Measurements from ENCODE around the gene PPP6R2. TPM values are rescaled to one million over a fixed set of nuclear protein-coding genes. Genes with fewer than 3 reads are reported as not detected.
"Not testable (repeated sequence)": the region's sequence is repeated elsewhere in the genome, so short reads cannot be mapped to it uniquely, and the experiment has no call there.

Gene PPP6R2
- polyA plus RNA-seq, 5 donors: 33.1 to 54.7 (median 41.0) TPM

DNA sequence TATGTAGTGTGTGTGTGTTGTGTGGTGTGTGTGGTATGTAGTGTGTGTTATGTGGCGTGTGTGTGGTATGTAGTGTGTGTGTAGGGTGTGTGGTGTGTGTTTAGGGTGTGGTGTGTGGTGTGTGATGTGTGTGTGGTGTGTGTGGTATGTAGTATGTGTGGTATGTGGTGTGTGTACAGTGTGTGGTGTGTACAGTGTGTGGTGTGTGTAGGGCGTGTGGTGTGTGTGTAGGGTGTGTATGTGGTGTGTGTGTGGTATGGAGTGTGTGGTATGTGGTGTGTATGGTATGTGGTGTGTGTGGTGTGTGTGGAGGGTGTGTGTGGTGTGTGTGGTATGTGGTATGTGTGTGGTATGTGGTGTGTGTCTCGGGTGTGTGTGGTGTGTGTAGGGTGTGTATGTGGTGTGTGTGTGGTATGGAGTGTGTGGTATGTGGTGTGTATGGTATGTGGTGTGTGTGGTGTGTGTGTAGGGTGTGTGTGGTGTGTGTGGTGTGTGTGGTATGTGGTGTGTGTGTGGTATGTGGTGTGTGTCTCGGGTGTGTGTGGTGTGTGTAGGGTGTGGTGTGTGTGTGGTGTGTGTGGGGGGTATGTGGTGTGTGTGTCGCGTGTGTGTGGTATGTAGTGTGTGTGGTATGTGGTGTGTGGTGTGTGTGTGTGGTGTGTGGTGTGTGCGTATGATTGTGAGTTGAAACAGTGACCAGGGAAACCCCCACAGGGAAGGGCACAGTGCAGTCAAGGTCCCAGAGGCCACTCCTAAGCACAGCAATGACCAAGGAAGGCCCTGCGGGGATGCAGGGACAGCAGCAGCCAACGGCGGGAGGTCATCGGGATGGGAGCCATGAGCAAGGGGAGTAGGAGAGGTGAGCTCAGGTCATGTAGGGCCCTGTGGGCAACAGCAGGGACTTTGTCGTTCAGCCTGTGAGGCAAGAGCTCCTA lies 2.9 kb upstream of the PPP6R2 start:
- DNase-seq: no peak

DNA sequence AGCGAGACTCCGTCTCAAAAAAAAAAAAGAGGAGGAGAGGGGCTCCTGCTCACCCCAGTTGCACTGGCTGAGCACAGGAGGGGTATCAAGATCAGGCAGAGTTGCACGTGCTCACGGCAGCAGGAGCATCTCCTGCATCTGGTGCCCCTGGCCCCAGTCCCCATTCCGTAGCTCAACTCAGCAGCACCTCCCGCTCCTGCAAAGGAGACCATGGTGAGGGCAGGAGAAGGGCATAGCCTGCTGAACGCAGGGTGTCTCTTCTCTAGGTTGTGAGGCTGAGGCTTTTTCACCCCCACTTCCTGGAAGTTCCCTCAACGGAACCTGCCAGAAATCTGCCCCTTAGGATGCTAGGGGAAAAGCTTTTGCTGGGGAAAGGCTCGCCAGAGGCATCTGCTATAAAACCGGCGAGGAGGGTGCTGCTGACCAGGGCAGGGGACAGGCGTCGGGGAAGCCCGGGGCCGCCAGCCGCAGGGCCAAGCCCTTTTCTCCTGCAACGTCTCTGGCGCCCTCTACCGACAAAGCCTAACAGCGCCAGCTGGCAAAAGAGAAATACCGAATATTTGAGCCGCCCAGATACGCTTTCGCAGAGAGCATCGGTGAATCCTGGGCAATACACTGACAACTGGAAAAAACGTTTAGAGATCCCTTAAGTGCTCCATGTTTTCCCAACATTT lies 1.0 kb upstream of the PPP6R2 start:
- peak; percentile 72 to 81 for DNase-seq

DNA sequence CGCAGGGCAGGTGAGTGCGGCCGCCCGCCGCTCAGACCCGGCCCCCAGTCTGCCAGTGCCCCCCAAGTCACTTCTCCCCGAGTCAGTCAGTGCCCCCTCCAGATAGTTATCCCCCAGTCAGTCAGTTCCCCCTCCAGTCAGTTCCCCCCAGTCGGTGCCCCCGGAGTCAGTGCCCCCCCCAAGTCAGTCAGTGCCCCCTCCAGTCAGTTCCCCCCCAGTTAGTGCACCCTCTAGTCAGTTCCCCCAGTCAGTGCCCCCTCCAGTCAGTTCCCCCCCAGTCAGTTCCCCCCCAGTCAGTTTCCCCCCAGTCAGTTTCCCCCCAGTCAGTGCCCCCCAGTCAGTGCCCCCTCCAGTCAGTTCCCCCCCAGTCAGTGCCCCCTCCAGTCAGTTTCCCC lies 411 bp downstream of the PPP6R2 start:
- DNase-seq: no peak

DNA sequence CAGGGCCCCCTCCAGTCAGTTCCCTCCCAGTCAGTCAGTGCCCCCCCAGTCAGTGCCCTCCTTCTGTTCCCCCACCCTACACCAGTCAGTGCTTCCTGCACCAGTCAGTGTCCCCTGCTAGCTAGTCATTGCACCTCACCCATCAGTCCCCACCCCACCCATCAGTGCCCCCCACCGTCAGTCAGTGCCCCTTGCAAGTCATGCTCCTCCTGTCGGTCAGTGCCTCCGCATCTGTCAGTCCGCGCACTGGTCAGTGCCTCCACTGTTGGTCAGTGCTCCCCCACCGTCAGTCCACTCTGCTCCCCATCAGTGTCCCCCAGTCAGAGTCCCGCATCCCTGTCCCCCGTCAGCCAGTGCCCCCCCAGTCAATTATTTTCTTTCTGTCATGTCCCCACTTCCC lies 3.3 kb downstream of the PPP6R2 start:
- DNase-seq: no peak

DNA sequence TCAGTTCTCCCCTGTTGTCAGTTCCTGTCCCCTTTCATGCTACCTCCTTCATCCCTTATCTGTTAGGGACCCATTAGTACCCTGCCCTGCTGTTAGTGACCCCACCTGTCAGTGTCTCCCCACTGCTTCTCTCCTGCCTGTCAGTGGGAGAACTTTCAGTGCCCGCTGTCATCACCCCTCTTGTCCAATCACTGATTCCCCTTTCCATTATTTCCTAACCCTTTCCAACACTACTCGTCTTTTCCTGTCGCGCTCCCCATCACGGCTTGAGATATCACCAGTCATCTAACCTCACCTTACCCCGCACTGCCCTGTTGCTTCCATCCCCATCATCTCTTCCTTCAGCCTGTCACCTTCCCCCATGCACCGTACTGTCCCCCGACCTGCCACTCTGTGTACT lies 4.0 kb downstream of the PPP6R2 start:
- no peak for DNase-seq

DNA sequence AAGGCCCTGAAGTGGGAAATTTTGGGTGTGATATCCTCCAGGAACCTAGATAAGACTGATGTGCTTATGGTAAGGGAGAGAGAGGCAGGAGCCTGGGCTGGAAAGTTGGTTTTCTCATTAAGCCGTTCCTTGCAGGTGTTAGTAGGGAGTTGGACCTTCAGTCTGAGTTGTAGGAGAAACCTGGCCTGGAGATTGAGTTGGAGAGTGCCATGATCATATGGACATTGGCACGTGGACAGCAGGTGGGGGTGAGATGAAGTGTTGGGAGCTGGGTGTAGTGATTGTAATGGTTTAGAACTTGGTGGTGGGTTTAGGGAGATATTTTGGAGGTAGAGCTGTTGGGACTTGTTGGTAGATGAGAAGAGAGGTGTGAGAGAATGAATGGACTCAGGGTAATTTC lies 4.9 kb downstream of the PPP6R2 start:
- no peak for DNase-seq

DNA sequence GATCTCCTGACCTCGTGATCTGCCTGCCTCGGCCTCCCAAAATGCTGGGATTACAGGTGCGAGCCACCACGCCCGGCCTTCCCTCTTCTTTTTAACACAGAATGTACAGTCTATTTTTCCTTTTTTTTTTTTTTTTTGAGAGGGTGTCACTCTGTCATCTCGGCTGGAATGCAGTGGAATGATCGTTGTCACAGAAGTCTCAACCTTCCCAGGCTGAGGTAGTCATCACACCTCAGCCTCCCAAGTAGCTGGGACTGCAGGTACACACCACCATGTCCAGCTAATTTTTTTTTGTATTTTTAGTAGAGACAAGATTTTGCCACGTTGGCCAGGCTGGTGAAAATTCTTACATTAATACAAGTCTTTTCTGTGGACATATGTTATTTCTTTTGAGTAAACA lies 13.1 kb downstream of the PPP6R2 start:
- DNase-seq: no peak

DNA sequence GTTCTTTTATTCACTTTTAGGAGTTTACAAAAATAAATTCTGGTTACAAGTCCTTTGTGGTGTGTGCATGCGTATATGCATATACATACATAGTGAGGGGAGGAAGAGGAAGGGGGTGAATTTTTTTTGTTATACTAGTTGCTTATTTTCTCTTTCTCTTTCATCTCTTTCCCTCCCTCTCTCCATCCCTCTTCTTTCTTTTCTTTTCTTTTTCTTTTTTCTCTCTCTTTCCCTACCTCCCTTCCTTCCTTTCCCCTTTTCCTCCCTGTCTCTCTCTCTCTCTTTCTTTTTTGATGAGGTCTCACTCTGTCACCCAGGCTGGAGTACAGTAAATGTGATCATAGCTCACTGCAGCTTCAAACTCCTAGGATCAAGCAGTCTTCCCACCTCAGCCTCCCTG lies 14.1 kb downstream of the PPP6R2 start:
- no peak for DNase-seq

DNA sequence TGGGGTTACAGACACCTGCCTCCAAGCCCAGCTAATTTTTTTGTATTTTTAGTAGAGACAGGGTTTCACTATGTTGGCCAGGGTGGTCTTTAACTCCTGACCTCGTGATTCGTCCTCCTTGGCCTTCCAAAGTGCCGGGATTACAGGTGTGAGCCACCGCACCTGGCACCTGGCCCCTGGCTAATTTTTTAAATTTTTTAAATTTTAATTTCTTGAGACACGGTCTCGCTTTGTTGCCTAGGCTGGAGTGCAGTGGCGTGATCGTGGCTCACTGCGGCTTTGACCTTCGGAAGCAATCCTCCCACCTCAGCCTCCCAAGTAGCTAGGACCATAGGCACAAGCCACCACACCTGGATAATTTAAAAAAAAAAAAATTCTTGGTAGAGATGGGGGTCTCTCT lies 14.6 kb downstream of the PPP6R2 start:
- no peak for DNase-seq

DNA sequence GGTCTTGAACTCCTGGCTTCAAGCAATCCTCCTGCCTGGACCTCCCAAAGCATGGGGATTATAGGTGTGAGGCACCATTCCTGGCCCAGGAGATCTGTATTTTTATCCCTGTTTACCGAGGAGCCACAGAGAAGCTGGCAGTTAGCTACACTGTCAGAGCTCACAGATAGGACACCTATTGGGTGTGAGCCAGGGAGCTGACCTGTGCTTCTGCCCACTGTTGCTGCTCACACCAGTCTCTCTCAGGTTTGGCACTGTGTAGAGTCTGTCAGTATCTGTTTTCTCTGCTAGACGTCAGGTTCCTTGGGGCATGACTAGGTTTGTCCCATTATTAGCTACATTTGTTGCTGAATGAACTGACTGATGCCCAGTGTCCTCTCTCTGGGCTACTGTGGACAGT lies 17.5 kb downstream of the PPP6R2 start:
- no peak for DNase-seq

DNA sequence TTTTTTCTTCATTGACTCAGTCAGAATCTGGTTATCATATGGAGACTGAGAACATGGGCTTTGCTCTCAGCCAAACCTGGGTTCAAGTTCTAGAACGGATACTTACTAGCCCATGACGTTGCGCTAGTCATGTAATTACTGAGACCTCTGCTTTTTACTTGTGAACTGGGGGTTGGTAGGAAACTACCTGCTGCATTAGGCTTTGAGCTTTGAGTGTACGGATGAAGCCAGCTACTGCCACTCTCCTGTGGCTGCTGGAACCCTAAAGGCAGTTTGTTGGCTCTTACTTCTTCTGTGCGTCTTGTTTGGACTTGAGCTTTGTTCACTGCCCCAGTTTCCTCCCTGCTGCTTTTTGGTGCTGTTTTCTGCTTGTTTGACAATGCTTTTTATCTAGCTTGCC lies 18.1 kb downstream of the PPP6R2 start:
- DNase-seq: no peak

DNA sequence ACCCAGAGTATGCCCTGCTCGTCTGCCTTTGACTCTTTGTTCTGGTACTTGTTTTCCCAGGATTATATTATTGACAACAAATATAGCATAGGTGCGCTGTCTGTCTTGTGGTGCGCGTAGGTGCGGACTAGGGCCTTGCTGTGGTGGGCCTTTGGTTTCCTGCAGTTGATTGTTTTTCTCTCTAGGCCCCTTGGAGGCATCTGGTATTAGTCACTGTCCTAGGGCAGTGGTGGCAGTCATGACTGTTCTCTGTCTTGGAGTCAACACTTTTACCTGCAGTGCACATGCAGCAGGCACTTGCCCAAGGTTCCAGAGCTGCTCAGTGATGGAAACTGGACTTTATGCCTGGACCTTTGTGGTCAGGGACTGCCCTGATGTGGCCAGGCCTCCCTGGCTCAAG lies 18.6 kb downstream of the PPP6R2 start:
- DNase-seq: no peak

DNA sequence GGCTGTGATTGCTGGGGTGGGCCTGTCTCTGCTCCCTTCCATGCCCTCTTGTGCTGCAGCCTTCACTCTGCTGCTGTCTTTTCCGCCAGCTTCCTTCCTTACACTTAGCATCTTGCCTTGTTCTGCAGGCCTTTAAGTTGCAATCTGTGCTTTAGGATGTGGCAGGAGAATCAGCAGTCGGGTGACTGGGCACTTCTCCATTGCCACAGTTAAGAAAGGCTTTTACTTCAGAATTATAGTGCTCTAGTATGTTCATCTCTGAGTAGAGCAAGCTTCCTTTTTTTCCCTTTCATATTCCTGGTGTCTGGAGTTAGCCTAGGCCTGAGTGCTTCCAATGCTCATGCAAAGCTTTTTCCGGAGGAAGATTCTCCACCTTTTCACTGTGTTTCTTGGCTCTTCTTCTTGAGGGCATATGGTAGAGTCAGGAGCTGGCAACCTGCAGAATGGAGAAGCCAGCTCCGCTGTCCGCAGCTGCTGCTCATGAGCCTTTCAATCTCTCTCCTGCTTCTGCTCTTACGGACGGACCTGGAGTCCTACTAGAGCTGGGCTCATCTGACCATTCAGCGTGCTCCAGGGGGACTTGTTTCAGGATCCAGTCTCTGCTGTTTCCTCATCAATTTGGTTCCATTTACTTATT lies 20.2 kb downstream of the PPP6R2 start:
- no peak for DNase-seq

DNA sequence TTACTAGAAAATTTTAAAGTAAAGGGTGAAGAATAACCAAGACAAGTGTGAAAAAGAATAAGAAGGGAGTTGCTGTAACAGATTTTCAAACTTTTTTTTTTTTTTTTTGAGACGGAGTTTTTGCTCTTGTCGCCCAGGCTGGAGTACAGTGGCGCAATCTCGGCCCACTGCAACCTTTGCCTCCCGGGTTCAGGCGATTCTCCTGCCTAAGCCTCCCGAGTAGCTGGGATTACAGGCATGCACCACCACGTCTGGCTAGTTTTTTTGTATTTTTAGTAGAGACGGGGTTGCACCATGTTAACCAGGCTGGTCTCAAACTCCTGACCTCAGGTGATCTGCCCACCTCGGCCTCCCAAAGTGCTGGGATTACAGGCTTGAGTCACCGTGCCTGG lies 20.7 kb downstream of the PPP6R2 start:
- DNase-seq: not testable (repeated sequence)

DNA sequence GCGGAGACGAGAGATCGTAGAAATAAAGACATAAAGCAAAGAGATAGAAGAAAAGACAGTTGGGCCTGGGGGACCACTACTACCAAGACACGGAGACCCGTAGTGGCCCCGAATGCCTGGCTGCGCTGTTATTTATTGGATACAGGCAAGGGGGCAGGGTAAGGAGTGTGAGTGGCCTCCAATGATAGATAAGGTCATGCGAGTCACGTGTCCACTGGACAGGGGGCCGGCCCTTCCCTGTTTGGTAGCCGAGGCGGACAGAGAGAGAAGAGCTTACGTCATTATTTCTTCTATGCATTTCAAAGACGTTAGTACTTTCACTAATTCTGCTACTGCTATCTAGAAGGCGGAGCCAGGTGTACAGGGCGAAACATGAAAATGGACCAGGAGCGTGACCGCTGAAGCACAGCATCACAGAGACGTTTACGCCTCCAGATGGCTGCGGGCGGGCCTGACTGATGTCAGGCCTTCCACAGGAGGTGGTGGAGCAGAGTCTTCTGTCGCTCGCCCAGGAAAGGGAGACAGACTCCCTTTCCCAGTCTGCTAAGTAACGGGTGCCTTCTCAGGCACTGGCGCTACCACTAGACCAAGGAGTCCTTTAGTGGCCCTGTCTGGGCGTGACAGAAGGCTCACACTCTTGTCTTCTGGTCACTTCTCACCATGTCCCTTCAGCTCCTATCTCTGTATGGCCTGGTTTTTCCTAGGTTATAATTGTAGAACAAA lies 24.8 kb downstream of the PPP6R2 start:
- no peak for DNase-seq

DNA sequence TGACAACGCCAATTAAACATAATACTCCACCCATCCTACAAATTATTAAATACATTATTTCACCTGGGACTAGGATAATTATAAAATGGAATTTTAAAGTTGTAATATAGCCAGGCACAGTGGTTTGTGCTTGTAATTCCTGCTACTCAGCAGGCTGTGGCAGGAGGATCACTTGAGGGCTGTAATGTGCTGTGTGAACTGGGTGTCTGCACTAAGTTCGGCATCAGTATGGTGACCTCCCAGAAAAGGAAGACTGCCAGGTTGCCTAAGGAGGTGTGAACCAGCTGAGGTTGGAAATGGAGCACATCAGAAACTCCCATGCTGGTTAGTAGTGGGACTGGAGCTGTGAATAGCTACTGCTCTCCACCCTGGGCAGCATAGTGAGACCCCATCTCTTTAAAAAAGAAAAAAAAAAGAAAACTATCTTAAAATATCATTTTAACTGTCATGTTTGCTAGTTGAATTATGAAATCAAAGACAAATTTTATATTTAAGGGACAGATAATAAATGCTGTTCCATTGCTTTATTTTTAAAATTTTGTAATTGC lies 28.0 kb downstream of the PPP6R2 start:
- no peak for DNase-seq

DNA sequence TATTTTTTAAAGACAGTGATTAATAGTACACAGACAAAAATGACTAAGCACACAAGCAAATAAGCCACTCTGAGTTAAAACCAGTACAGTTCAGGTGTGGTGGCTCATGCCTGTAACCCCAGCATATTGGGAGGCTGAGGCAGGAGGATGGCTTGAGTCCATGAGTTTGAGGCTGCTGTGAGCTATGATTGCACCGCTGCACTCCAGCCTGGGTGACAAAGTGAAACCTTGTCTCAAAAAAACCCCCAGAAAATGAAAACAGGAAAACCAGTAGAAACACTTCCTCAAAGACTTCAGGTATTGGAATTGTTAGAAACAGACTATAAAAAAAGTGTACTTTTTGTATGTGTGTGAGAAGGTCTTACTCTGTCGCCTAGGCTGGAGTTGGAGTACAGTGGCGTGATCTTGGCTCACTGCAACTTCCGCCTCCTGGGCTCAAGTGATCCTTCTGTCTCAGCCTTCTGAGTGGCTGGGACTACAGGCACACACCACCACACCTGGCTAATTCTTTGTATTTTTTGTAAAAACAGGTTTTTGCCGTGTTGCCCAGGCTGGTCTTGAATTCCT lies 33.0 kb downstream of the PPP6R2 start:
- DNase-seq: no peak

DNA sequence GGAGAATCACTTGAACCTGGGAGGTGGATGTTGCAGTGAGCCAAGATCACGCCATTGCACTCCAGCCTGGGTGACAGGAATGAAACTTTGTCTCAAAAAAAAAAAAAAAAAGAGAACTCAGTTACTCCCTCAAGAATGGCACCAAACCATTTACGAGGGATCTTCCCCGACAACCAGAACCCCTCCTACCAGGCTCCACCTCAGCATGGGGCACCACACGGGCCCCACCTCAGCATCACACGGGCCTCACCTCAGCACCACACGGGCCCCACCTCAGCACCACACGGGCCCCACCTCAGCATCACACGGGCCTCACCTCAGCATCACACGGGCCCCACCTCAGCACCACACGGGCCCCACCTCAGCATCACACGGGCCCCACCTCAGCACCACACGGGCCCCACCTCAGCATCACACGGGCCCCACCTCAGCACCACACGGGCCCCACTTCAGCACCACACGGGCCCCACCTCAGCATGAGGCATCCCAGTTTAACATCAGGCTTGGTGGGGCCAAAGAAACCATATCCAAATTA lies 38.0 kb downstream of the PPP6R2 start:
- not testable (repeated sequence) for DNase-seq

DNA sequence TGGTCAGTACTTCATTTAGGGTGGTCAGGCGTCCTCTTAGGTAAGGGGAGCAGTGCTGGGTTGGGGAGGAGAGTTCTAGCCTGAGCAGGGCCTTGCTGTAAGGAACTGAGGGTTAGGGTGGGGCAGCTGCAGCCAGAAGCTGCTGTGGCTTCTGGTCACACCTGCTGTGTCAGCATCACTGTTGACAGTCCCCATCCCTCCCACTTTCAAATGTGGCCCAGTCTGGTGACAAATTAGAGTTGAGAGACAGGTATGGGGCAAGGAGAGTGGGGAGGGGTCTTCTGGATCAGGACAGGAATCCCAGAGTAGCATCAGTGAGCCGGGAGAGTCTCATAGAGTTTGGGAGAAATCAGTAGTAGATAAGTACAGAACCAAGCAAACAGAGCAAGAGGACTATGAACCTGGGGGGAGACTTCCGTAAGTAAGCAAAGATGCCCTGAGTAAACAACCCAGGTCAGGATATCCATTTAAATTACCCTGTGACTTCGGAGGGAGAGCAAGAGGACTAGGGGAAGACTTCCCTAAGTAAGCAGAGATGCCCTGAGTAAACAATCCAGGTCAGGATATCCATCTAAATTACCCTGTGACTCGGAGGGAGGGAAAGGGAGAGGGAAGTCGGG lies 53.7 kb downstream of the PPP6R2 start:
- DNase-seq: no peak

DNA sequence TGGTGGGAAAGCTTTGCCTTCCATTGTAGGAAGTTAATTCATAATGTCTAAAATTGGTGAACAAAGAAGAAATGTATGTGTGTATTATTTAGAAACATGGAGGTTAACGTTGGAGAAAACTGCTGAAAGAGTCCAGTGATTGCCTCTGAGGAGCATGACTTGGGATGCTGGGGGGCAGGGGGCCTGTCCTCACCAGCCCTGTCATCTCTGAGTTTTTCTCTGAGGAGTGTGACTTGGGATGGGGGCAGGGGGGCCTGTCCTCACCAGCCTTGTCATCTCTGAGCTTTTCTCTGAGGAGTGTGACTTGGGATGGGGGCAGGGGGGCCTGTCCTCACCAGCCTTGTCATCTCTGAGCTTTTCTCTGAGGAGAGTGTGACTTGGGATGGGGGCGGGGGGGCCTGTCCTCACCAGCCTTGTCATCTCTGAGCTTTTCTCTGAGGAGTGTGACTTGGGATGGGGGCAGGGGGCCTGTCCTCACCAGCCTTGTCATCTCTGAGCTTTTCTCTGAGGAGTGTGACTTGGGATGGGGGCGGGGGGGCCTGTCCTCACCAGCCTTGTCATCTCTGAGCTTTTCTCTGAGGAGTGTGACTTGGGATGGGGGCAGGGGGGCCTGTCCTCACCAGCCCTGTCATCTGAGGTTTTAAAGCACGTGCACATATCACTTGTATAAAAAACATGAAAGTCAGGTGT lies 54.4 kb downstream of the PPP6R2 start:
- not testable (repeated sequence) for DNase-seq

All from right lung (tissue), 5 donors.